ENCODE results near the gene GPR25.

DNA sequence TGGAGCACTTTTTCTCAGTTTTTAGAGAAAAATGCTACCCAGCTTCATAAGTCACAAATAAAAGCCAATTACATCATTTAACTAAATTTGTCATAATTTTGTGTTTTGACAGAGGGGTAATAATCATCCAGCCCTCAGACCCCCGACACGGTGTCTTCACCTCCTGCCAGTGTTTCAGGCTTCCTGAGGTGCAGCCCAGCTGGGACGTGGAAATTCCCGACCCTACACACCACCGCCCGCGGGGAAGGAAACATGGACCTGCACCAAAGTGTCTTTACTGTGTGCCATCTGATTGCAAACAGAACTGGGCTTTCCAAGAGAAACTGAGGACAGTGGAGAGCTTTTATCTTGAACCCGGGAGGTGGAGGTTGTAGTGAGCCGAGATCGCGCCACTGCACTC lies 14.3 kb downstream of the GPR25 start:
- no peak for TF ChIP-seq GATA2 (IDR thresholded peaks at IDR 0.05; ENCODE audit: low read depth, low read length)
- no peak for TF ChIP-seq GATA3 (IDR thresholded peaks at IDR 0.05; ENCODE audit: low read depth, low read length)

Measured in SH-SY5Y (cell line).